Measurements from ENCODE around the gene KDELR3.

GRCh38 chr22:38431266-38432010 lies 36.5 kb upstream of the KDELR3 start:
- TF ChIP-seq TAF1 (IDR thresholded peaks at IDR 0.05; ENCODE audit: low read depth) (no peak), REST (IDR thresholded peaks at IDR 0.05; ENCODE audit: low read depth) (no peak), NFIC (IDR thresholded peaks at IDR 0.05) (no peak), TCF12 (IDR thresholded peaks at IDR 0.05; ENCODE audit: low read depth) (no peak), TEAD4 (IDR thresholded peaks at IDR 0.05) (no peak), EP300 (IDR thresholded peaks at IDR 0.05; ENCODE audit: borderline replicate concordance) (no peak), MAX (IDR thresholded peaks at IDR 0.05) (no peak)

Measured in Ishikawa (cell line).